ENCODE measurements around the gene TRIM37.

- no peak for TF ChIP-seq CTCF (IDR thresholded peaks at IDR 0.05; ENCODE audit: borderline replicate concordance, extremely low read depth, low read length, poor library complexity, severe bottlenecking)
- TF ChIP-seq EZH2 (IDR thresholded peaks at IDR 0.05; ENCODE audit: borderline replicate concordance, low read depth, low read length, severe bottlenecking): no peak
These were observed 49.8 kb downstream of the TRIM37 start for GRCh38 chr17:59056857-59057256.

Measured in DND-41 (cell line).